C1 segment of cervical spinal cord (tissue), 14 donors: ENCODE results near the gene PDE4D.

ENCODE experiments used
- DNase-seq, 14 donors: peaks; one replicate each; lab custom pipeline; 2025; lab: John Stamatoyannopoulos, UW

PDE4D gene

DNA sequence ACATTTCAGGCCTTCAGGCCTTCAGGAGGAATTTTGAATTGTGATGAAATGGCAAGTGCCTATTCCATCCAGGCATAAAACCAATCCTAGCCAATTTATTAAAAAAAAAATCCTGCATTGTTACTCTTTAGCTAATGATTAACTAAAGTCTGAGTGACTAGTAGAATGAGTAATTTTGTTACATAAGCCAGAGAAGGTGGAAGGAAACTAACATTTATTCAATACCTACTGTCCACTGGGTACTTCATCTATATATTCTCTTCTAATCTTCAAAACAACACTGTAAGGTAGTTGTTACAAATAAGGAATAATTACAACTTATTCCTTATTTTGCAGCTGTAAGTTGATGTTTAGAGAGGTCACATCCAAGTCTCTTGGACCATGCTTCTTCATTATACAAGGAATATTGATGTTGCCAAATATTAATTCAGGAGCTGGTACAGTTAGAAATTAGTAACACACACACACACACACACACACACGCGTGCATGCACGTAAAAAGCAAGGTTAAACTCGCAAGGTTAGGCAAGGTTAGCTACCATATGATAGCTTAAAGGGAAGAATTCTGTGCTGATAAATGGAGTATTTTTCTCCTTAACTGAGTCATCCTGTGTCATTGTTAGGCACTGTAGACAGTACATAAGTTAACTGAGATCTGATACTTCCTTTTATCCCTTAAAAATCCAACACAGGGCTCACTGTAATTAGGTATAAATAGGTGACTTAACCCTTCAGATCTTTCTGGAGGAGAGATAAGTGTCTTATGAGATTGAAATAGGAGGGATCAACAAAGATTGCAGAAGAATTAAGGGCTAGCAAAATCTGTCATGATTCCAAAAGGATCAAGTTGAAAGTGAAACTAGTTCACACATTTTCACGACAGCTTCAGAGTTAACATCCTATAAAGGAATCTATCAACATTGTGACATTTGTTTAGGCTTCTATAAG lies 596.9 kb downstream of the PDE4D start:
- no peak for DNase-seq

DNA sequence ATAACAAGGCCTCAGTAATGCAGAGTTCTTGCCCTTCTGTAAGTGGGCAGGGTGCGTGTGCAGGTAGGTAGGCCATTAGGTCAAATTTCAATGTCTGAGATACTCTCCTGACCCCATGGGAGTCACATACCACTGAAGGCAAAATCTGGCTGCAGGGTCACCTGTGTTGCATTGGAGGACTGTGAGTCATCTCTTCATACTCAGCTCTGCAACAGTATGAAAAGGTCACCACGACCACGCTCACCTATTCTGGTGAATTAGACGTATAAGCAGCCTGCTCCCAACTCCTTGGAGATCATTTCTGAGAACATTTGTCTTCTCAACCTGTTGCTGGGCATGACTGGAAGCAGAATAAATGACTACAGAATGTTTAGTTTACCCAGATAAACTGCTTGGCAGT lies 599.8 kb downstream of the PDE4D start:
- no peak for DNase-seq

DNA sequence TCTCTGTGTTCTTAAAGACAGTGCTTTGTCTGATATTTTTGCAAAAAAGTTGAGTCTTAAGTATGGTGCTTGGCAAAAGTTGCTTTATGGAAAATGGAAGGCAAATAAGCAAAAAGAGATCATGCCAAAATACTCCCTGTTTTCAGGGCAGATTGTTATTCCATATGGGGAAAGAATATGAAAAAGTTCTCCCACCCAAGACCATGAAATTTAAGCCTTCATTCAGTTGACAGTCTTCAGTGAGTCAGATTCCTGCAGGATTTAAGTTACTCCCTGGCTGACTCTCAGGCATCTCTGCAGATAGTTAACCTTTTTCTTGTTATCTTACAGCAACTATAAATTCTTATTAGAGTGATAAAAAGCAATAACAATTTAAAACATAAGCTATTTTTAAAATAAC lies 601.6 kb downstream of the PDE4D start:
- DNase-seq: no peak

DNA sequence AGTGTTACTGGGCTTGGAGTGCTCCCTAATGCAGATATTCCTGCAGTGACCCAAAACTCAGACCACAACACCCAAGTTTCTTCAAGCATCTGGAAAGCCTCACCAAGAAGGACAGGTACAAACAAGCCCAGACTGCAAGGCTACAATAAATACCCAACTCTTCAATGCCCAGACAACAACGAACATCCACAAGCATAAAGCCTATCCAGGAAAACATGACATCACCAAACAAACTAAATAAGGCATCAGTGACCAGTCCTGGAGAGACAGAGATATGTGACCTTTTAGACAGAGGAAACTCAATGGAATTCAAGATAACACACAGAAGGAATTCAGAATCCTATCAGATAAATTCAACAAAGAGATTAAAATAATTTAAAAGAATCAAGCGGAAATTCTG lies 605.6 kb downstream of the PDE4D start:
- no peak for DNase-seq

DNA sequence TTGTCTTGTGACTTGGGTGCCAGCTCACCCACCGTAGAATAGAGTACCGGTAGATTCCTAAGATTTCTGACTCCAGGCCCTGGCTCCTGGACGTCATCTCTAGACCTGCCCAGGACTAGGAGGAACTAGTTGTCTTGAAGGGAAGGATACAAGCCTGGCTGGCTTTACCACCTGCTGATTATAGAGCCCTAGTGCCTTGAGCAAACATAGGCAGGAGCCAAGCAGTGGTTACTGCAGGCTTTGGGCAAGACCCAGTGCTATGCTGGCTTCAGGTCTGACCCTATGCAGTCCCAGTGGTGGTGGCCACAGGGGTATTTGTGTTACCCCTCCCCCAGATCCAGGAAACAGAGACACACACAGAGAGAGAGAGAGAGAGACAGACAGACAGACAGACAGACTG lies 606.2 kb downstream of the PDE4D start:
- no peak for DNase-seq

DNA sequence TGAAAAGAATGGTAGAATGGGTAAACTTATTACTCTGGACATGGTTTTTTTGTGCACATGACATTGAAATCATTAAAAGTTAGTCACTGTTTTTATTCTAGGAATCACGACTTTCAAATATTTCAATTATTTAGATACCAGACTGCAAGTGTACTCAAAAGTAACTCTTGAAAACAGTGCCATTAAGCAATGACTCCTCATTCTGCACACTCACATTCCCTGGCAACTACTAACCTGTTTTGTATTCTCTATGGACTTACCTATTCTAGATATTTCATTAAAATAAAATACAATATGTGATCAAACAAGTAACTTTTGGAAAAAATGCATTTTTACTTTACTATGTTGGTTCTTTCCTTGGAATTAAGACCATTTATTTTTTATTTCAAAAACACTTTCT lies 607.0 kb downstream of the PDE4D start:
- DNase-seq: no peak

DNA sequence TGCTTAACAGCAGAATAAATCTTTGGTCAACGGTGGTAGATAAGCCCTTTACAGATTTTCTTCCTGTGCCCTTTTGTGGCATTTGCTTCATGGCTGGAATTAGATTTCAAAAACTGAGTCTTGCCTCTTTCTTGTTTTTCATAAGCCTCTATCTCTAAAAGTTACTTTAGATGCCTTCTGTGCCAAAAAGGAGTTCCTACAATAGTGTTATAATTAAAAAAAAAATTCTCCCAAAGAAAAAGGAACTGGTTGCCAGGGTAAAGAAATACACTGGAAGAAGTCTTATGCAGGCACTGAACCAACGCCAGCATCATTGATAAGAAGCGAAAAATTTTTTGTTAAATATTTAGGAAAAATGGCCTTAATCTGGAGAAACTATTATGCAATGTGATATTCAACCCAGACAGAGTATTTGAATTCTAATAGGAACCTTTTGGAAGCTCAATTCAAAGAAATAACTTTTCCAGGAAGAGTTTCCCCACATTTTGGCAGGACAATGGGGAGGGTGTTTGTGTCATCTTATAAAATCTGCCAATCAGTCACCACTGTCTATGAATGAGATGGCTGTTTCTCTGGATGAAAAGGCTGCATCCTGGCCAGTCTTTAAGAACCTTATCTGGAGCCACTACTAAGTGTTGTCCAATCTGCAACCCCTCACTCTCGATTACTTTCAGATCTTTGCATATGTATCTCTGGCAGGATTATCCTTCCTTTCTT lies 608.1 kb downstream of the PDE4D start:
- no peak for DNase-seq

DNA sequence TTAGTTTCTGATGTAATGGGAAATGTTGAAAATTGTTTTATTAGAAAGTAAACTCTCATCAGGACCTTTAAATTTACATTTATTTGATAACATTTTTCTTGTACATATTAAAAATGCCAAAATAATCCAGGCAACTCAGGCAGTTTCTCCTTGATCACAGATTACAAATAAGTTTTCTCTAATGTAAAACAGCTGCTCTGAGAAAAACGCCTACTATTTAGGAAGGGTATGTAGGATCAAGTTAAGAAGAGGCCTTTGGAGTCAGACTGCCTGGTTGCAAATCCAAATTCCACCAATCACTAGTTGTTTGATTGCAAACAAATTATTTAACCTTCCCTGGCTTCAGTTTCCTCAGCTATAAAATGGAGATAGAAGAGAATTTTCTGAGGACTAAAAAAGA lies 610.8 kb downstream of the PDE4D start:
- no peak for DNase-seq

DNA sequence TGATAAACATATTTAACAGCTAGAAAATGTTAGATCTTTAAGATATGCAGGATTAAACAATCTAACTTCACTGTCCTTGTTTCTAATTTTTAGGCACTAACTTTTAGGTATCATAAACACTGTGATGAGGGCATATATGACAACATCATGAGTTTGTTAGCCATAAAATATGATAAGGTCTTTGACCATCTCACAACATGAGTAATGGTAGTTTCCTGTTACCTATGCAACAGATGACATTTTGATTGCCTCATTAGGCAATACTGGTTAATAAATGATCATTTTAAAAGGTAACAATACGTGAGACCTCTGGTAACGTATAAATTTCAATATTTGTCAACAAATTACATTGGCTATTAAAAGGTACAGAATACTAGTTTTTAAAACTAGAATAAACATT lies 613.5 kb downstream of the PDE4D start:
- DNase-seq: no peak

DNA sequence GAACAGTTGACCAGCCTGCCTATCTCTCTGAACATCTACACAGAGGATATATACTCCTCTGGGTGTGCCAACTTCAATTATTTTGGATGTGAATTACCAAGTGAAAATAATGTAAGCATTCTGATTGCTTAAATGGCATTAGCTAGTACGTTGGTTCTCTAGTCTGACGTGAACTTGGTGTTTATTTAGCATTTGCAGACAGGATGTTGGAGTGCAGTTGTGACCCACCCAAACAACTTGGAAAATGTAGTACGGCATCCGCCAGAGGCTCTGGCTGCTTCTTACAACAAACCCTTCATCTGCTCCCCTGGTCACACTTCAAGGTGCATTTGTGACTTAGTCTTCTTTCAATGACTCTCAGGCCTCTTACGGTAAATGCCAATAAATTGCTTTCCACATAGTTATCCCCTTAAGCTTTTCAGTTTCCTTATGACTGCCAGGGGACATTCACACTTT lies 616.6 kb downstream of the PDE4D start:
- DNase-seq: no peak

DNA sequence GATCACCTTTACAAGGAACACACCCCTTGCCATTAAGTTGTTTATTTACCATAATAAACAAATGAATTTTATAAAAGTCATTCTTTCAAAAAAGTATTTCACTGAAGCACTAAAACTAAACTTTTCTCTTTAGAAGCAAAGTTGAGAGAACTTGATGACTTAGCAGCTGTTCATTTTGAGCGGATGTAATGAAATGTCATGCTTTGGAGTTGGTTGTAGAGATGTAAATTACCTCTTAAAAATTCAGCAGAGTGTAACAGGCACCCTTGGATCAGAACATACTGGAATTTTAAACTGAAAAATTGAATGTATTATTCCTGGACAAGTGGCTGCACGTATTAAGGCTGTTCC lies 617.2 kb downstream of the PDE4D start:
- DNase-seq: no peak

DNA sequence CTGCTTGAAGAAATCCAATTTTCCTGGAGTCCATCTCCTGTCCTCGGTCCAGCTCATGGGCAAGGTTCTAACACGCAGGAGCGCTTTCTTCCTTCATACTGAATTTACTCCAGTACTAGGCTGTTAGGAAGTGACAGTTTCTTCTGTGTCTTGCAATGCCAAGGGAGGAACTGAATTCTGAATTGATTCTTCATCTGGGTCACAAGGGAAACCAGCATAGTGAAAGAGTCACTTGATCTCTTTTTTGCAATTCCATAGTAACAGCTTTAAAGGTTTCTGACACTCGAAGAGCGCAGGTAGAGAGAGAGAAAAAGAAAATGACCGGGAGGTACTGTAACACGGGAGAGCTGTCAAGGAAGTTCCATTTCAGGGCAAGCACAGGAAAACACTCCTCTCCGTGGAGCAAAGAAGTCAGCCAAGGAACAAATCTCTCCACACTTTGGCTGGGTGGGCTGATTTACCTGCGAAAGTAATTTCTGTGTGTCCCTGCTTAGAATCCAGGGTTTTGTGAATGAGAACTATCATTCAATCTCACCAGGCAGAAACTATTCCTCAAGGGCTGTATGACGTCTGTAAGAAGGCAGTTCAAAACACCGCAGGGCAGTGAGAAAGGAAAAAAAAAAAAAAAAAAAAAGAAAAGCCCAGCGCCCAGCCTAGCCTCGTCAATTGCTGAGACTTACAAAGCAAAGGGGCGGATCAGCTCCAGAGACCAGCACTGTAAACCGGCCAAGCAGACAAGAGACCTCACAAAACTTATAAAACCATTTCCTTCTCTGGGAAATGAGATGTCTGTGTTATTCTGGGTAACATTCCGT lies 617.8 kb downstream of the PDE4D start:
- peak in 4 of 14 donors; percentile 10 to 32 (median 21) for DNase-seq

DNA sequence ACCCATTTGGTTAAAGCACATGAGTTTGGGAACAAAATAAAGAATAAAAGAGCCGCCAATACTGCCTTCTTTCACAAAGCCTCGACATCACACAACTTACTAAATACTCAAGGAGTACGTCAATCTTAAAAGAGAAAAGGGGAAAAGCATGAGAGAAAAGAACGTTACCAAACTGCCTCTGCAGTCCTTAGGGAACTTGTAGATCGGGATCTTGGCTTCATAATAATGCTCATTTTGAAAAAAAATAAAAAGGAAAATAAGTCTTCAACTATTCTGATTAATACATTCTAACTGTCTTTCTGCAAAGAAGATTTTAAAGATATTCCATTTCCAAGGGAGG lies 618.4 kb downstream of the PDE4D start:
- no peak for DNase-seq

DNA sequence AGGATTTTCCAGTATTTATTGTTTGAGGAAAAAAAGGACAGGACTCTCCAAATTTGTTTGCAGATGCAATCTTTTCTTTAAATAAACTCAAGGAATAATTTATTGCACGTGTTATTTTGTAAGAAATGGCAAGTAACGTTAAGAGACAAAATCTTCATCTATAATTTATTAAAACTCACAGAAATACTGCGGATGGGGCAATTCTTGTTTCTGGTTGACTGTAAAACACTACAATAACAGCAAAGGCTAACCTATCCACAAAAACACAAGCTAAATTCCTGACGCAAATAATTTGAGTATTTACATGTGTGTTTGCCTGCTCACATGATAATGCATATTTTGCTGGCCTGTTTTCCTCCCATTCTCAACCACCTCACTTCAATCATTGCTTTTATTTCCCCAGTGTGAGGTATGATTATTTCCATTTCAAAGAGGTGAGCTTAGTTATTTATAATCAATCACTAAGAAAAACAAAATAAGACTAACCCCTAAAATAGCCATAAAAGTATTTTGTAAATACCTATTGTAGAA lies 619.4 kb downstream of the PDE4D start:
- no peak for DNase-seq

DNA sequence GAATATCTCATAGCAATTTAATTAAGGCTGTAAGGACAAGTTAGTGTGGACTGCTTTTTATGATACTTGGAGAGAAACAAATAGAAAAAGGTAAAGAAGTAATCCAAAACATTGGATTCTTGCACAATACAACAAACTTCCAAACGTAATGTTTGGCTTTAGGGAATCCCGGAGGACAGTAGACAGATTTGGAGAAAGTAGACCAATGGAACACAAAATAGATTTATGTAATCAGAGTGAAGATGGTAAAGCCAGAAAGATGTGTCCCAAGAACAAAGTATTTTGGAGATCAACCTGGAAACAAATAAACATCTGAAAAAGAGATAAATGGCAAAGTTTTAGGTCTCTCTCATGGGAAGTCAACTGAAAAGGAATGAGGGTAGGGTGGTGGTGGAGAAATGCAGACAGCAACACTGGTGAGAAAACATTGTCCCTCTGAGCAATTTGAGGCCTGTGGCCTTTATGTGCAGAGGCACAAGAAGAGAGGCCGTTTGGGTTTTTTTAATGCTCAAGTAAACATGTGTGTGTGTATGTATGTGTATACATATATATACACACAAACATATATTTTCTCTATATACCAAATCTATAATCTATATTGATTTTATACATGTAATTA lies 620.6 kb downstream of the PDE4D start:
- DNase-seq: no peak

DNA sequence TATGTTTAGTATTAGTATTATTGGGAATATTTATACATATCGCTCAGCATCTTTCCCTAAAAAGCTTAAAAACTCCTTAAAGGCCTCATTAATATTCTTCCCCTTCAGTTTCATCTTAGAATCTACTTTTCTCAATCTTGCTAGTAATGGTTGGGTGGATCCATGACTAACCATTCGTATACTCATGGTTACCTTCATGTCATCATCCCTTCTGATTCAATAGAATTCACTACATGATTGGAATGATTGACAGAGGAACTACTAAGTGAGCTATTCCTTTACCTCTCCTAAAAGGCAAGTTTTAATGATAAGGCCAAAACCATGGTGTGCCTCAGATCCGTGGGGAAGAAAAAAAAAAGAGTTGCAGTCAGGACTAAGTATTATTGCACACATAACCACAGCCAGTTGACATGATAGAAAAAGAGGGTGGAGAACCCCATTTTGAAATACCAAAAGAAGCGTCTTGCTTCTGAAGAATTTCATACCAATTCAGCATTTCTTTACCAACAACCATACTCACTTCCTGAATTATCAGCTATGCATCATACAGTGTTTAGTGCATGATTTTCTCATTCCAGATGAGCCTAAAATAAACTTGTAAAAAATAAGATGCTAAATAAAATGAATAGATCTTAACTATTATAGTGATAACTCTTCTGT lies 624.6 kb downstream of the PDE4D start:
- DNase-seq: no peak

DNA sequence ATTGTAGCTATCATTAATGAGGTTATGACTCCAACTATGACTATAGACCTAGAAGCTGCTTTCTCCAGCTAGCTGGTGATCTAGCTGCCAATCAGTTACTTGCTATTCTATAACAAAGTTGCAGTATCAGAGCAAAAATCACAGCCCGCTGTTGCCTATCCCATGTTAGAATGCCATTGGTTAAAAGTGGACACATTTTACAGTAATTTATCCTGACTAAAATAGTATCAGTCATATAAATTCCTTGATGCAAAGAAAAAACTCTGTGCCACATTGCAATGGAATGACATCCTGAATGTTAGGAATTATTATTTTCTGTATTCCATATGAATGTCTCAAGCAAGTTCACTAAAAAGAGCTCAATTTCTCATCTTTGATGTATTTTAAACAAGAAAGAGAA lies 626.5 kb downstream of the PDE4D start:
- DNase-seq: no peak

DNA sequence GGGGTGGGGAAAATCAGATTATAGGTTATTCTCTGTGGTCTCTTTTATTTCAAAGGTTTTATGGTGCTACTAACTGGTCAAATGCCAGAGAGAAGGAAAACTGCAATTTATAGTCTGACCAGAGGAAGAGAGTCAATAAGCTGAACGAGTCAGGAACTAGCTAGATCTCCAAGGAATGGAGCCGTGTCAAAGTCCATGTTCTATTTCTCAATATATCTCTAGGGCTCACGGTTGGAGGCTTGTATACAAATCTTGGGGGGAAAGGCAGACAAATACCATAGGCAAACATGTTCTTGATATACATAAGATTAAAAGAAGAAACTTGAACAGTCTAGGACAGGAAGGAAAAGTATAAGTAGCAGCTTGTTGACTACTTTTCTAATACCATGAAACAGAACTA lies 627.1 kb downstream of the PDE4D start:
- no peak for DNase-seq

DNA sequence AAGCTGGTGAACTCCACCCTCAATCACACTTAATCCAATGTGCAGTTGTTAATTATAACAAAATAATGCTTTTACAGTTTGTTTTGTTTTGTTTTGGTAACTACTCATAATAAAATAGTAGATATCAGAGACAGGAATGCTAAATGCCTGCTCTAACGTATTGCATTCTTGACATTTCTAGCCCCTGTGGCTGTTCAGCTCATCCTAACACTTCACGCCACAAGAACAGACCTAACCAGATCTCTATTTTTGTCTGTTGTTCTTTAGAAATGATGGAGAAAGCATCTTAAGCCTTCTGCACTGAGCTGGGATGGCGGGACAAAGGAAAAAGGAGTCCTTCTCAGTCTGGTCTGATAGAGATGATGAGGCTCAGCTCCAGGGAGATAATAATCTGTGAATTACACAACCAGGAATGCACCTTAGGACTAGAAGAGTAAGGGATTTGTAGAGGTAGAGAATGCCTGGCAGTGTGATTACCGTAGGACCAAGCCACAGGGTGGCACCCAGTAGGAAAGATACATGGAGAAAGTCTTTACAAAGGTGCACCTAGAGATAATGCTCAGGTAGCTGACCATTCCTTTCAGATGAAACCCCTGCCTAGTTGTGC lies 628.8 kb downstream of the PDE4D start:
- DNase-seq: no peak

DNA sequence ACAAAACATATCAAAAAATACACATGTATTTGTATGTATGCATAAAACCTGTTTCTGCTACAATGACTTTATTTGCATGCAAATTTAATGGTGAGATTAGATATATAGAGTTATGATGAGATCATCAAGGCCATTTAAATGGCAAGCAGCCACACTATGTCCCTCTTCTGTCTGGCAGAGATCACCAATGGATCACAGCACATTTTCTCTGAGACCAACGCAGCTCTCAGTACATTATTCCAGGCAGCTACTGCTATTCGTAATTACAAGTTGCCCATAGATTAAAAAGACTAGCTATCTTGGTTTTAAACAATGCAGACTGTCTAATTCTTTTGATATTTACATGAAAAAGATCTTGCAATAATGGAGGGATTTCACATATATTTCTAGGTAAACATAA lies 629.5 kb downstream of the PDE4D start:
- DNase-seq: no peak

DNA sequence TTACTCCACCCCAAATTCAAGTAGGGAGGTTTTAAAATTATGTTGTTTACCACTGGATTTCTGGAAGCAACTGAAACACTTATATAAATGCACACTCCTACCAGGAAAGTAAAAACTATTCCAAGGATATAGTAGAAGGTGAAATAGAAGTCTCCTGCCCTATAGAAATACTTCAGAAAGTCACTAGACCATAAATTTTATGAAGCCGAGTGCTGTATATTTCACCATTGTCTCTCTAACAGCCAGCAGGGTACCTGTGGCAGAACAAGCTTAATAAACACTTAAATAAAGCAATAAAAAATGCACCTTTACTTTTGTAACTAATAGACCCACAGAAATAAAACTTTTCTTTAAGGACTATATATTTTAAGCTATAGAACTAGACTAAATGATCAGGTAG lies 631.6 kb downstream of the PDE4D start:
- DNase-seq: no peak
